ENCODE results near the gene TXNRD2.
"Not testable (repeated sequence)": the region's sequence is repeated elsewhere in the genome, so short reads cannot be mapped to it uniquely, and the experiment has no call there.

The TXNRD2 gene

DNA sequence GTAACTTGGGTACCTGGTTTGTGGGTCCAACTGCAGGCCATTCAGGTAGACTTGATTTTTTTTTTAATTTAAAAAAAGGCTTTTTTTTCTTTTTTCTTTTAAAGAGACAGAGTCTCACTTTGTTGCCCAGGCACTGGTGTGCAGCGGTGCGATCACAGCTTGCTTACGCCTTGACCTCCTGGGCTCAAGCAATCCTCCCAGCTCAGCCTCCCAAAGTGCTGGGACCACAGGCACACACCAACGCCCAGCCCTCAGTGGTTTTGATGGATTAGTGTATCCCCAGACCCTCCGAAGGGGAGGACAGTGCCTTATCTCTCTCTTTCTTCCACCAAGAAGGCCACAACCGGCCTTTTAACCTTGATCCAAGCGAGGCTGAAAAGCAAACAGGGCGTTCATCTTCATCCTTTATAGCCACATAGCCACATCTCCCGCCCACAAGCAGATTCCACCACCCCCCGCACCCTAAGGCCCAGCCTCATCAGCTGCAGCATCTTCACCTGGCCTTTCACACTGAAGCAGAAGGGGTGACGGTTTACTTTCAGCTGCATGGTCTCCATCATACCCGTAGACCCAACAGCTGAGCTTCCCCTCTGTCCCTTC lies 17.6 kb downstream of the TXNRD2 start:
- DNase-seq (ENCODE audit: low read depth in 2 of 2): no peak

DNA sequence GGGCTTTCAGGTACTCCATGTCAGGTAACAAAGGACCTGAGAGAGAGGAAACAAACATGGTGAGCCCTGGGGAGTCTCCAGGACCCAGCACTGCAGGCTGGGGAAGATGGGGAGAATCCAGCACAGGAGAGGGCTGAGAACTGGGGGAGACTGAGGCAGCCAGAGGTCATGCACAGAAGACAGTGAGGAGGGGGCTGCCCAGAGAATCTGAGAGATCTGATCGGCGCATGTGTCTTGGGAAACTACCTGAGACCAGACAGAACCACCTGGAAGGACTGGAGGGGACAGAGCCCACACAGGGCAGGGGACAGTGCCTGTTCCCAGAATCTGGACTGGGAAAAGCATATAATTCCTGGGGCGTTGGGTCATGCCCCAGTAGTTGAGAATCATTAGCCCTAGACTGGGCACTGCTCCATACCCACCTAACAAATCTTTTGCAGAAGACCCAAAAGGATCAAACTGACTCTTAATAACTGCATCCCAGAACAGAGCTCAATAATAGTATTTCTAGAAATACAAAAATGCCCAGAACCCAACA lies 20.0 kb downstream of the TXNRD2 start:
- no peak for DNase-seq (ENCODE audit: low read depth in 2 of 2)

DNA sequence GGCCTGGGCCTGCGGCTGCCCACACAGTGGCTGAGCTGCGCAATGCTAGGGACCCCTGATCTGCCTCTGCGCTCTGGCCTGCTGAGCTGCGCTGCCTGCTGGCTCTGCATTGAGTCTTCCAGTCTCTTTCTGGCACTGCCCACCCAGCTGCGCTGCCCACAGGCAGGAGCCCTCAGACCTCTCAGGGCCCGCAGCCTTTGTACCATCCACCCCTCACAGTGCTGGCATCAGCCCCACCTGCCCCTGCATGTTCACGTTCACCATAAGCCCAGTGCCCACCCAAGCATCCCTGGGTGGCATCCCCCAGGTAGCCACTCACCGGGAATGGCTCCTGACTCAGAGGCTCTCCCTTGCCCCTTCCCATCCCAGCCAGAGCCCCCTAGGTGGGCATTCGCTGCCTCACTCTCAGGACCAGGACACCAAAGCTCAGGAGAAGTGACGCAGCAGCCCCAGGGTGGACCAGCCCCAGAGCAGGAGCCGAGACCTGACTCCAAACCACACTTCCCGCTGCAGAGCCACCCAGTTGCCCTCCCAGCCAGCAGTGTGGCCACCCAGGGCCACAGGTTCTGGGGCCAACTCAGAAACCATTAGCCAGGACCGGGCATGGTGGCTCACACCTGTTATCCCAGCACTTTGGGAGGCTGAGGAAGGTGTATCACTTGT lies 21.8 kb downstream of the TXNRD2 start:
- DNase-seq (ENCODE audit: low read depth in 2 of 2): no peak

DNA sequence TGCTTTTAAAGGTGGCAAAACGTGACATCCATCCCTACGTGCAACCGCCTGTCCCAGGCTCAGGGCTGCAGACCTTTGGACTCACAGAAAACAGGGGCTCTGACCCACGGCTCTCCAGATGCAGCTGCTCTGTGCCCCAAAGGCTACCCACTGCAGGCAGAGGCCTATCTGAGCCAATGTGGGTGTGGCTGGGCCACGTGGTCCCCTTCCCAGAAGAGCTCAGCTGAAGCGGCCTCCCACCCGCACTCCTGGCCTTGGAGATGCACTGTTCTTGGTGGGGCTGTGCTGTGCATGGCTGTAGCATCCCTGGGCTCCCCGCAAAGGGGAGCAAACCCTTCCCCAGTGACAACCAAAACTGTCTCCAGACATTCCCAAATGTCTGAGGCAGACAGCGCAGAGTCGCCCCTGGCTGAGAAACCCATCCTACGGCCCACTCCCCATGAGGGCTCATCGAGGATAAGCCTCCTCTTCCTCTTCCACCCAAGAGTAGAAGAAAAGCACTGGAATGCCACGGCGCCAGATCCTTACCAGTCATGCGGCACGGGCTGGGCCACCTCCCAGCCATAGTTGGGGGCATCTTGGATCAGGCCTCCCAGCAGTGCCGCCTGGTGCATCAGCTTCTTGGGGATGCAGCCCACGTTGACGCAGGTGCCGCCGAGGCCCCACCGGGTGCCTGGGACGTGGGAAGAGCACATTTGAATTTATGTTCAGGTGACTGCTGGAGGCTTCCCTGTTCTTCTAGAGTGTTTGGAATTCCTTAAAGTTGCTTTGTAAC lies 23.1 kb downstream of the TXNRD2 start:
- no peak for DNase-seq (ENCODE audit: low read depth in 2 of 2)

DNA sequence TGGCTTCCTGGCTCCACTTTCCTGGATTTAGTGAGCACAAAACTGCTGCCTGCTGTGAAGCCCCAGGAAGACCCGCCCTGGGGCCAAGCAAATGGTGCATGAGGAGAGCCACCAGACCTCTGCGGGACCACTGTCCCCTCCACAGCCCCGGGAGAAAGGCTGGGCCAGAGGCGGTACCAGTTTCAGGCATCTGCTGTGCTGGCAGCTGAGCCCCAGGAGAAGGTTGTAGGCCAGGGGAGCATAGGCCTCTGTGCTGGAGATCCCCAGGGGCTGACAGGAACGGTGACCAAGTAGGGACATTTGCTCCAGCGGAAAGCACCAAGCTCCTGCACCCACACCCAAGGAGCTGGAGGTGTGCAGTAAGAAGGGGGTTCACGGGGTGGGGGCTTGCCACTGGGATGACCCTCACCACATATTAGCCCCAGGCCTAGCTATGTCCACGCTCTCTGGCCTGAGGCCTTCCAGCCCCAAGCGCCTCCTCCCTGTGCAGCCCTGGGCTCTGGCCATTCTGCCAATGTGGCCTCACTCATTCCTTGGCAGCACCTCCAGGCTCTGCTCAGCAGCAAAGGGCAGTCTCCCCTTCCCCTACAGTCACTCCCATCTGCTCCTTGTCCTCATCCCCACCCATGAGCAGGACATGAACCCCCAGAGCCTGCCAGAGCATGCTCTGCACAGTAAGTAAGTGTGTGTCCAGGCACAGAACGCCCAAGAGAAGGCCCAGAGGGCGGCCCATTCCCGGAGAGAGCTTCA lies 24.1 kb downstream of the TXNRD2 start:
- DNase-seq (ENCODE audit: low read depth in 2 of 2): no peak

DNA sequence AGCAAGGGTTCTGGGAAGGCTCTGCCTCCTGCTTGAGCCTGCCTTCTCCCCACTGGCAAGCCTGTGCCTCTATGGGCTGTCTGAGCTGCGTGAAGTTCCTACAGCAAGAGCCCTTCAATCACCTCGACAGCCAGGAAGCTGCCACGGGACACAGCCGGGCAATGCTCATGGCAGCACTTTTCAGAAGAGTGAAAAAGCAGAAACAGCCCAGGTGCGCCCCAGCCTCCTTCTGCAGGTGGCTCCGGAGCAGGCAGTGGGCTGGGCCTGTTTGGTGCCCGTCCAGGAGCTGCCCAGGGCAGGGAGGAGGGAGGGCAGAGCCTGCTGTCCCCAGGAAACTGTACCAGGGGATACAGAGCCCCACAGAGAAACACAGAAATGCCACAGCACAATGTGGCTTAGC lies 24.7 kb downstream of the TXNRD2 start:
- DNase-seq (ENCODE audit: low read depth in 2 of 2): no peak

DNA sequence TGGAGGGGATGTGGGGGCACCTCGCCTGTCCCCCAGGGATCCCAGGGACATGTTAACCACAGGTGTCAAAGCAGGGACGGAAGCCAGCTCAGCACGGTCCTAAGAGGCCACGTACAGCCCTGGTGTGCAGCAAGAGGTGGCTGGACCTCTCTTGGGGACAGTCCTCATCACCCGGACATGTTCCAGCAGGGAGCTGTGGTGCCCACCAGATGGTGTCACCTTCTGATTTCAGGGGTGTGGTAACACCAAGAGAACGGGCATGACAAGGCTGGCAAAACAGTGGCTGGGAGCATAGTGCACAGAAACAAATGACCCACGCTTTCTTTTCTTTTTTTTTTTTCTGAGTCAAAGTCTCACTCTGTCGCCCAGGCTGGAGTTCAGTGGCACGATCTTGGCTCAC lies 25.6 kb downstream of the TXNRD2 start:
- DNase-seq (ENCODE audit: low read depth in 2 of 2): no peak

DNA sequence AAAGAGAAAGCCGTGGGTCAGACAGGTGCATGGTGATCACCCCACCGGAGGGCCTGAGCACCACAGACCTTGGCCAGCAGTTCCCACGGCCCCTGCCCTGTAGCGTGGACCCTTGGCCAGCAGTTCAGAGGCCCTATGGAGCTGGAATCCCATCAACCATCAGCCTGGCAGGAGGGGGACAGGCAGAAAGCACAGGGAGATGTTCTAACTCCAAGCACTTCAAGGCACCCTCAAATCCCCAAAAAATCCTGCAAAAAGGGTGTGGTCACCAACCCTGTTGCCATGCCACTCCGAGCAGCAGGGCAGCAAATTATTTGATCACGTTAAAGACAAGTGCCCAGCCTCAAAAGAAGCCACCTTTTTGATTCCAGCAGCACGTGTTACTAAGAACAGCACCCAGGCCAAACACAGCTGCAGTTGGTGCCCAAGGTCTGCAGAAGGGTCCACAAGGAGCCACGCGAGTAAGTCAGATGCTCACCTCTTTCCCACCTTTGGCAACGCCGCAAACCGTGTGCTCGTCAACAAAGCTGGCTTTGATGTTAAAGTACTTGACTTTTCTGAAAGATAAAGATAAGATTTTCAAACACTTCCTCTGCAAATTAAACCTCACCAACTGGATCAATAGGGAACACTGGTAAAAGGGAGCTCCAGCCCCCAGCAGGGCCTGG lies 26.2 kb downstream of the TXNRD2 start:
- DNase-seq (ENCODE audit: low read depth in 2 of 2): no peak

DNA sequence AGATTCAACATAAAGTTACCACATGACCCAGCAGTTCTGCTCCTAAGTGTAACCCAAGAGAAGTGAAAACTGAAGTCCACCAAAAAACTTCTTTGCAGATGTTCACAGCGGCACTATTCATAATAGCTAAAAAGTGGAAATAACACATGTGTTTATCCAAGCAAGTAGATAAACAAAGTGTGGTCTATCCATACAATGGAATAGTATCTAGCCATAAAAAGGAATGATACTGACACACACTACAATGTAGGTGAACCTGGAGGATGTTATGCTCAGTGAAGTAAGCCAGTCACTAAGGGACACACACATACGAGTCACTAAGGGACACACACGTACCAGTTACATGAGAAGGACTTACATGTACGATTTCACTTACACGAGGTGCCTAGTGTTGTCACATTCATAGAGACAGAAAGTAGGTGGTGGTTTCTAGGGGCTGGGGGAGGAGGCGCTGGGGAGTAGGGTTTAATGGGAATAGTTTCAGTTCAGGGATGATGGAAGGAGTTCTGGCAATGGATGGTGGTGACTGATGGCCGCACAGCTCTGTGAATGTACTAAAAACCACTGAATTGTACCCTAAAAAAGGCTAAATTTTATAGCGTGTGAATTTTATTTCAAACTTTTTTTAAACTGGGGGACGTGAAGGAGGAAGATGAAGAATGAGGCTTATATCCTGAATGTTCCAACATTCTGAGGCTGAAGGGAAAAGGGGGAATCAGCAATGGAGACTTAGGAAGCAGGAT lies 27.2 kb downstream of the TXNRD2 start:
- DNase-seq (ENCODE audit: low read depth in 2 of 2): no peak

DNA sequence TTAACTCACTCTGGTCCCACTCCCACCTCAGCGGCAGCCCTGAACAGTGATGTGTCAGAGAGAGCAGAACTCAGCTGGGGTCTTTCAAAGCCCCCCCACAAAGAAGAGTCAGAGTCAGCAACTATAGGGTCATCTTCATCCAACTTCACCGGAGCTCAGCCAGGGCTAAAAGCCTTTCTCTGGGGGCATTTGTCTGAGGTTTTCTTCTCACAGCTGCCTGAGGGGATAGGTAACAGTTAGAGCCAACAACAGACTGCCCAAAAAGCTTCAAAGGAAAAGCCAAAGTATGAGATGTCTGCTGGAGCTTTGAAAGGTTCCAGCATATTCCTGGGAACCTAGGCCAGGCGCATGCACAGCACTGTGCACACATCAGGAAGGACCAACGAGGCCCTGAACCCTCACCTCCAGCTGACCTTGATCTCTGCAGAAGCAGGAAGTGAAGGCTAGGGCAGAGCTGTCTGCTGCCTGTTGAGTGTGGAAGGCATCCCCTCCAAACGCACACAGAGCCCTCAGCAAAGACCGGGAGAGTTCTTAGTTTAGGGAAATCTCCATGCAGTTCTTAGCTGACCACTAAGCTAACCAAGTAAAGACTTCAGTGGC lies 28.2 kb downstream of the TXNRD2 start:
- DNase-seq (ENCODE audit: low read depth in 2 of 2): no peak

DNA sequence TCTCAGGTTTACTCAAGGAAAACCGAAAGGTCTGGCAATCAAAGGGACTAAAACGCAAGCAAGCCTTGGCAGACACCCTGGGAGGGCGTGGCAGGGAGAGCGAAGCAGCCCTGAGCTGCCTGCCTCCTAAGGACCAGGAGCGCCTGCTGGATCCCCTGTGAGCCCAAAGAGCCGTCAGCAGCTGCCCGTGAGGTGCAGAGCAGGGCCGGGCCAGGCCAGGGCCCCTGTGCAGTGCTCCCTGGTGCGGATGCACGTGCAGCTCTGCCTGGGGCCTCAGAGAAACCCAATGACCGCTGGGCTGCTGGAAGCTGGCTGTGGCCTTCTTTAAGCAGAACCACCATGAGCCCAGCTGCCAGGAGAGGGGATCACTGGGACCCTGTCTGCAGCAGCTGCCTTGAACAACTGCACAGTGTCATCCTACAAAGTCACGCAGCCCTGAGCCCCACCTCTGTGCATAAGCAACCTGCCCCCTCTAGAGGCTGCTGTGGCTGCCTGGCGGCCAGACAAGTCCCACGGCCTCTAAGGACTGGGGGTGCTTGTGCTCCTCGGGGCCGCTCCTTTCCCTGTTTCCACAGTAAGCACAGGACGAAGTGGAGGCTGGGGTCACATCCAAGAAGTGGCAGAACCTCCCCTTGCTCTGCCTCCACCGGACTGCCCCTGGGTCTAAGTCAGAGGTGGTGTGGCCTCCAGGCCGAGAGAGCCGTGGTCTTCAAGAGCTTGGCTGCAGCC lies 29.2 kb downstream of the TXNRD2 start:
- DNase-seq (ENCODE audit: low read depth in 2 of 2): no peak

DNA sequence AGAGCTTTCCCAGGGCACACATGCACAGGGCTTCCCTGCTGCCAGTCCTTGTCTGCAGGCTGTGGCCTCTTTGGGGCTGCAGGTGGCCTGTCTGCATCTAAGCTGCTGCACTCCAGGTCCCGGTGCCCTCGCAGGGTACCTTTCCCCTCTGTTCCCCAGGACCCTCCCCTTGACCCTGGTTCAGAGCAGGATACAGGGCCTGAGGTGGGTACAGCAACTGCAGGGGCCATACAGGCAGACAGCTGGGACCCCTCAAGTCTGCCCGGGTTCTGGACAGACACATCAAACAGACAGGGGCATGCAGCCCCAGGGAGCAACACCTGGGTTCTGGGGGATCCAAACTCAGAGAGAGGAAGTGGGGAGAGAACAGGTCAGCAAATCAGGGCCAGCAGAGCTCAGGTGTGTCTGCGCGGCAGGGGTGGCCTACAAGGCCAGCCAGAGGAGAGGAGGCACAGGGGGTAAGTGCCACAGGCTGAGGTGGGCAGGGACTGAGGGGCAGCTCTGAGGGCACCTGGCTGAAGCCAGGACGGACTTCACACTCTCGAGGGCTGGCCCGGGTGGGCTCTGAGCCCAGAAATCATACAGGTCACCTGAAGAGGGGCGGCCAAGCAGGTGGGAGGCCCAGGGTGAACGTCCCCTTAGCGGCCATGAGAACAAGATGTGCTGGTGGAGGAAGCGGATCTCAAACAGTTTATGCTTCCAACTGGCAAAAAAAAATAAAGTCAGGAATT lies 29.9 kb downstream of the TXNRD2 start:
- DNase-seq (ENCODE audit: low read depth in 2 of 2): no peak

DNA sequence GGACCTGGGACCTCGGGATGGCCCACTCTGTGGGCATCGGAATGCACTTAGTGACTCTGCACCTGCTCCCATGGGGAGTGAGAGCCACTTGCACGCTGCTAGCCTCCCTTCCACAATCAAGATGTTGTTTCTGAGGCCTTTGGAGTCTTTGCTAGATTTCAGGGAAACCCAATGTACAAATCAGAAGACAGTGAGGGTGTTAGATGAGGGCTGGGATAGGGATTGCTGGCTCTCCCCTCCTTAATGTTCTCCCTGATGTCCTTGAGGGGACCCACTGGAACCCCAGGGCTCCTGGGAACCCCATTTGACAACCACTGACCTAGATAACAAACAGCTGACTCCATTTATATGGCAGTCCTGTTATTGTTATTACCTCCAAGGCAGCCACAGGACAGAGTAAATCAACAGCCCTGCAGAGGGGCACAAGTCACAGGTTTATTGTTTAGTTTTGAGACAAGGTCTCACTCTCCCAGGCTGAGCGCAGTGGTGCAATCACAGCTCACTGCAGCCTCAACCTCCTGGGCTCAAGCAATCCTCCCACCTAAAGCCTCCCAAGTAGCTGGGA lies 31.4 kb downstream of the TXNRD2 start:
- DNase-seq (ENCODE audit: low read depth in 2 of 2): no peak

DNA sequence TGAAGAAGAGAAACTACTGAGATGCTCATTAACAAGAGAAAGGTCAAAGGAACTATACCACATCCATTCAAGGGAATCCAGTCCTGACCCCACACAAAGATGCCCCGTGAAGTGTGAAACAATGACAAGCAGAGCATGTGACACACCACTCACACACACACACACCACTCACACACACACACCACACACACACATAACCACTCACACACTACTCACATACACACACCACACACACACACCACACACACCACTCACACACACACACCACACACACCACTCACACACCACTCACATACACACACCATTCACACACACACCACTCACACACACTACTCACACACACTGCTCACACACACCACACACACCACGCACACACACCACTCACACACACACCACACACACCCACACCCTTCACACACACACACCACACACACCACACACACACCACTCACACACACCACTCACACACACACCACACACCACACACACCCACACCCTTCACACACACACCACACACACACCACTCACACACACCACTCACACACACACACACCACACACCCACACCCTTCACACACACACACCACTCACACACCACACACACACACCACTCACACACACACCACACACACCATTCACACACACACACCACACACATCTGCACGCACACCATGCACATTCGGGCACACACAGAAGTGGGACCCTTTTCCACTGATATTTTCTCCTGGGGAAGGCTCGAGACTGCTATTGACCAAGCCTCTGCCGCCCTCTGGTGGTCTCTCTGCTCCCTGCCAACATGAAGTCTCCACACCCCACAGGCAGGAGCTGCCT lies 32.1 kb downstream of the TXNRD2 start:
- DNase-seq (ENCODE audit: low read depth in 2 of 2): peak; percentile 47 to 52

DNA sequence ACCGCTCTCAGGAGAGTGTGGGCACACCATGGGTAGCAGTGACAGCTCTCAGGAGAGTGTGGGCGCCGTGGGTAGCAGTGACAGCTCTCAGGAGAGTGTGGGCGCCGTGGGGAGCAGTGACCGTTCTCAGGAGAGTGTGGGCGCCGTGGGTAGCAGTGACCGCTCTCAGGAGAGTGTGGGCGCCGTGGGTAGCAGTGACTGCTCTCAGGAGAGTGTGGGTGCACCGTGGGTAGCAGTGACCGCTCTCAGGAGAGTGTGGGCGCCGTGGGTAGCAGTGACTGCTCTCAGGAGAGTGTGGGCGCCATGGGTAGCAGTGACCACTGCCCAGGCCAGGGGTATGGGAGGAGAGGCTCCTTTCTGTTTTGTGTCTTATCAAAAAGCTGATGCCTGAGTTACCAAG lies 33.7 kb downstream of the TXNRD2 start:
- DNase-seq (ENCODE audit: low read depth in 2 of 2): not testable (repeated sequence)

DNA sequence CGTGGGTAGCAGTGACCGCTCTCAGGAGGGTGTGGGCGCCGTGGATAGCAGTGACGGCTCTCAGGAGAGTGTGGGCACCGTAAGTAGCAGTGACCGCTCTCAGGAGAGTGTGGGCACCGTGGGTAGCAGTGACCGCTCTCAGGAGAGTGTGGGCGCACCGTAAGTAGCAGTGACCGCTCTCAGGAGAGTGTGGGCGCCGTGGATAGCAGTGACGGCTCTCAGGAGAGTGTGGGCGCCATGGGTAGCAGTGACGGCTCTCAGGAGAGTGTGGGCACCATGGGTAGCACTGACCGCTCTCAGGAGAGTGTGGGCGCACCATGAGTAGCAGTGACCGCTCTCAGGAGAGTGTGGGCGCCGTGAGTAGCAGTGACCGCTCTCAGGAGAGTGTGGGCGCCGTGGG lies 34.8 kb downstream of the TXNRD2 start:
- not testable (repeated sequence) for DNase-seq (ENCODE audit: low read depth in 2 of 2)

DNA sequence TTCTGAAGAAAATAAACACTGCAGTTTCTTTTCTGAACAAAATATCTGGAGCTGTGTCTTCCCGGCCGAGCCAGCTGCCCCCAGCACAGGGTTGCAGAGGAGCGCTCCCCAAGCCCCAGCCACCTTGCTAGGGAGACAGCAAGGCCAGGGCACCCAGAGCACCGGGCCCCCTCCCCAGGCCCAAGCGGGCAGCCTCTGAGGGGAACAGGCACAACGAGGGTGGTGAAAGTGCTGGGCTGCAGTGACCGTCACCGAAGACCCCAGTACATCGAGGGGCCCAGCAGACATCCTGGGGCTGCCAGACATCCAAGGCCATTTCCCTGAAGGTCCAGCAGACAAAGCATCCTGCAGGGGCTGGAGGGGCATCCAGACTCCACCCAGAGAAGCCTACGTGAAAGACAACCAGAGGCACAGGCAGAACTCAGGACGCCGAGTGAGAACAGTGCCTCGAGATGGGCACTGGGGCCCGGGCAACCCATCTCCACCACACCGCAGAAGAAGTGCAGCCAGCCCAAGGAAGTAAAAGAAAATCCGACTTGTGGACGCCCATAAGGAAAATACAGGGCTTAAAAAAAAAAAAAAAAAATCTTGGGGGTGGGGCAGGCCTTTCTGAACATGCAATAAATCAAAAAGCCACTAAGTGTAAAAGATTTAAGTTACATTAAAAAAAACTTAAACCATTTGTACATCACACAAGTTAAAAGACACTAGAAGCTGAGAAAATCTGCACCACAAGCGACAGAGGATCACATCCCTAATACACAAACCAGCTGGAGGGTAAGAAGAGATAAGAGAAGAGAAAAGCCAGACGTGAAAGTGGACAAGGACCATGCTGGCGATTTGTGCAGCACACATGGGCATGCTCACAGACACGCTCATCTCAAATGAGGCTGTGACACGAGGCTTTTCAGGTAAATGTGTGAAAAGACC lies 36.0 kb downstream of the TXNRD2 start:
- no peak for DNase-seq (ENCODE audit: low read depth in 2 of 2)

Measured in fibroblast of skin of left quadriceps (primary cell).